HEK293 (cell line): ENCODE results near the gene MAPKAP1.

Experiments
- CTCF ChIA-PET: fragments of 350-600 bp; formaldehyde crosslinking; extraction: SDS; loops from one replicate; lab custom pipeline; 2021; ENCODE audit warnings: antibody characterized with exemption; lab: Yijun Ruan, JAX
- POLR2A ChIA-PET: fragments of 300-600 bp; formaldehyde crosslinking; extraction: SDS; loops from one replicate; lab custom pipeline; 2020; ENCODE audit warnings: antibody characterized with exemption, inconsistent platforms; lab: Yijun Ruan, JAX
- H3K27ac ChIP-seq: fragments of 200-500 bp; sonication (Bioruptor generic); 2 replicates; pipeline ENCODE4 v1.5.1; 2014; ENCODE audit warnings: low read depth, low read length, control low read depth, inconsistent platforms; ENCODE audit errors: extremely low read depth
- H3K36me3 ChIP-seq, 2 experiments: fragments of 200-500 bp in 1 of 2; sonication (Bioruptor generic) in 1 of 2; 1 replicate in 1 of 2; 2 replicates in 1 of 2; pipeline ENCODE4 v1.5.1; 2014 to 2017; ENCODE audit warnings: inconsistent platforms in 2 of 2, low read length in 2 of 2; ENCODE audit not compliant: control insufficient read depth in 2 of 2, insufficient read depth in 1 of 2
- H3K4me1 ChIP-seq: fragments of 200-500 bp; sonication (Bioruptor generic); 2 replicates; pipeline ENCODE4 v1.5.1; 2014; ENCODE audit warnings: mild to moderate bottlenecking, low read length, inconsistent platforms; ENCODE audit not compliant: control insufficient read depth, insufficient read depth
- H3K4me3 ChIP-seq: 2 replicates; pipeline ENCODE4 v1.5.1; 2011; ENCODE audit warnings: low read depth, mild to moderate bottlenecking, control low read depth, low read length, moderate library complexity
- H3K9me3 ChIP-seq: fragments of 200-500 bp; sonication (Bioruptor generic); 2 replicates; pipeline ENCODE4 v1.5.1; 2014; ENCODE audit warnings: low read depth, low read length, inconsistent platforms; ENCODE audit not compliant: control insufficient read depth, insufficient read depth
- FEZF1 ChIP-seq: fragments of 450-650 bp; formaldehyde crosslinking; IDR thresholded peaks from 2 replicates; pipeline ENCODE4 v1.5.1; 2016; ENCODE audit warnings: missing biosample characterization, missing genetic modification characterization
- GFI1B ChIP-seq: fragments of 450-650 bp; formaldehyde crosslinking; IDR thresholded peaks from 2 replicates; pipeline ENCODE4 v1.5.1; 2016; ENCODE audit warnings: missing biosample characterization, missing genetic modification characterization
- MZF1 ChIP-seq: fragments of 450-650 bp; formaldehyde crosslinking; IDR thresholded peaks from 2 replicates; pipeline ENCODE4 v1.5.1; 2017; ENCODE audit warnings: missing biosample characterization, missing genetic modification characterization, borderline replicate concordance
- OSR2 ChIP-seq: fragments of 450-650 bp; formaldehyde crosslinking; IDR thresholded peaks from 2 replicates; pipeline ENCODE4 v1.5.1; 2016; ENCODE audit warnings: missing biosample characterization, missing genetic modification characterization
- PRDM6 ChIP-seq: fragments of 450-650 bp; formaldehyde crosslinking; IDR thresholded peaks from 2 replicates; pipeline ENCODE4 v1.5.1; 2017; ENCODE audit warnings: missing biosample characterization, missing genetic modification characterization
- ZBTB17 ChIP-seq: fragments of 450-650 bp; formaldehyde crosslinking; IDR thresholded peaks from 2 replicates; pipeline ENCODE4 v1.5.1; 2016; ENCODE audit warnings: missing biosample characterization, missing genetic modification characterization
- ZBTB26 ChIP-seq: fragments of 450-650 bp; formaldehyde crosslinking; optimal IDR thresholded peaks from 2 replicates; pipeline ENCODE3; 2016; ENCODE audit warnings: missing biosample characterization, mild to moderate bottlenecking, missing genetic modification characterization
- ZBTB44 ChIP-seq: fragments of 450-650 bp; IDR thresholded peaks from 2 replicates; pipeline ENCODE4 v1.5.1; 2018; ENCODE audit warnings: missing biosample characterization, mild to moderate bottlenecking, missing genetic modification characterization
- ZBTB48 ChIP-seq: fragments of 450-650 bp; formaldehyde crosslinking; IDR thresholded peaks from 2 replicates; pipeline ENCODE4 v1.5.1; 2016; ENCODE audit warnings: missing biosample characterization, missing genetic modification characterization
- ZNF518A ChIP-seq: fragments of 450-650 bp; formaldehyde crosslinking; conservative IDR thresholded peaks from 2 replicates; pipeline ENCODE4 v1.5.1; 2016; ENCODE audit warnings: low read depth, missing biosample characterization, missing genetic modification characterization
- ZNF596 ChIP-seq: fragments of 450-650 bp; IDR thresholded peaks from 2 replicates; pipeline ENCODE4 v1.5.0; 2018; ENCODE audit warnings: missing biosample characterization, mild to moderate bottlenecking, missing genetic modification characterization, moderate library complexity
- ZNF707 ChIP-seq: fragments of 450-650 bp; formaldehyde crosslinking; IDR thresholded peaks from 2 replicates; pipeline ENCODE4 v1.5.1; 2016; ENCODE audit warnings: missing biosample characterization, missing genetic modification characterization
- ZNF776 ChIP-seq: fragments of 450-650 bp; formaldehyde crosslinking; IDR thresholded peaks from 2 replicates; pipeline ENCODE4 v1.5.0; 2017; ENCODE audit warnings: missing biosample characterization, missing genetic modification characterization, borderline replicate concordance
- ZNF843 ChIP-seq: fragments of 450-650 bp; formaldehyde crosslinking; IDR thresholded peaks from 2 replicates; pipeline ENCODE4 v1.5.1; 2016; ENCODE audit warnings: missing biosample characterization, missing genetic modification characterization

The MAPKAP1 gene

GRCh38 chr9:125756518-125756917 lies 49.5 kb upstream of the MAPKAP1 start (continued):
- no peak for TF ChIP-seq ZNF518A (tag by site-specific recombination)
- no peak for TF ChIP-seq MZF1 (tag by site-specific recombination)
- TF ChIP-seq GFI1B (tag by site-specific recombination): no peak
- no peak for TF ChIP-seq ZBTB48
- TF ChIP-seq ZNF707 (tag by site-specific recombination): no peak
- TF ChIP-seq ZBTB26 (tag by site-specific recombination): no peak
- TF ChIP-seq, all 188 proteins: peak for 0

- POLR2A ChIA-PET: interaction anchor here (0.6 to 1.3 kb wide), 3 partner anchors 10 to 1641 kb away, joined by 3 to 5 read pairs (median 4); no protein-coding TSS in a partner anchor
- Histone ChIP-seq H3K36me3 (peaks cover 0 to 4% of the 10 kb centered on the region in 2 experiments; a peak in 2 of 3 replicates), H3K27ac (no peak overlapping the region), H3K4me3 (no peak overlapping the region), H3K4me1 (peaks cover 39% of the 10 kb centered on the region; the same call in 1 of the 2 replicates)
- TF ChIP-seq OSR2 (tag by site-specific recombination): 0 out of 2 replicates have a peak, but pooled peaks have one; percentile 12
- TF ChIP-seq FEZF1 (tag by site-specific recombination): peak; percentile 70
- TF ChIP-seq ZBTB17: 0 out of 2 replicates have a peak, but pooled peaks have one; percentile 33
- TF ChIP-seq PRDM6 (tag by site-specific recombination): peak; percentile 93
- TF ChIP-seq ZNF776 (tag by site-specific recombination): no peak
- no peak for TF ChIP-seq ZNF843 (tag by site-specific recombination)
- TF ChIP-seq ZNF596 (tag by site-specific recombination): peak; percentile 77
- TF ChIP-seq ZBTB44 (tag by site-specific recombination): peak; percentile 27; the same call in 1 of the 2 replicates
- TF ChIP-seq, all 188 proteins: peak for 6
- no peaks in the 10 kb centered on the region for H3K9me3 ChIP-seq
- CTCF ChIA-PET: no interaction called here
Observed at GRCh38 chr9:125755340-125755739, 48.3 kb upstream of the MAPKAP1 start.
